ENCODE results near the gene TSPAN2. TPM values are rescaled to one million over a fixed set of nuclear protein-coding genes. Genes with fewer than 3 reads are reported as not detected.

The TSPAN2 gene
- total RNA-seq (2022; extraction: Qiagen RNA extraction) = 0.79 to 1.9 TPM (median 1.1 TPM) in 5 replicates

GRCh38 chr1:115089420-115090185, at the start of gene TSPAN2:
Gene TSPAN2 (minus strand): TSS chr1:115089503. CDS start chr1:115089432, 71 bp downstream.

GRCh38 chr1:115029526-115029925, 59.8 kb downstream of the TSPAN2 start, which contains the start of gene TSHB:
Gene TSHB (plus strand): TSS chr1:115029826. CDS start chr1:115033363, 3,537 bp downstream.

Other genes with a start within 250 kb of the TSPAN2 start
- not detected in 5 replicates for gene SYCP1, start 234.6 kb downstream of the TSPAN2 start, total RNA-seq (2022; extraction: Qiagen RNA extraction)
- not detected in 5 replicates for gene TSHB, start 59.7 kb downstream of the TSPAN2 start, total RNA-seq (2022; extraction: Qiagen RNA extraction)
- gene NGF, start 248.7 kb upstream of the TSPAN2 start, total RNA-seq (2022; extraction: Qiagen RNA extraction) = 0.61 to 1.3 TPM (median 0.92 TPM) in 5 replicates

All from A549 treated with Hydrocortisone at 1 μM for 4 hours (cell line).